Adrenal gland (tissue), 12 donors: ENCODE measurements around the gene SBF2. TPM values are rescaled to one million over a fixed set of nuclear protein-coding genes. Genes with fewer than 3 reads are reported as not detected.
A peak's percentile ranks its signal among the peaks of the same experiment; 100 is the strongest.
"Not testable (repeated sequence)": the region's sequence is repeated elsewhere in the genome, so short reads cannot be mapped to it uniquely, and the experiment has no call there.

Experiments
- DNase-seq, 7 donors: peaks; one replicate each; pipeline ENCODE4 v3.0.0-alpha.2; 2019 to 2020
- H3K27ac ChIP-seq, 5 donors: fragments of 200-600 bp; sonication (generic) in 4 of 5; 1 replicate in 3 of 5; 2 replicates in 2 of 5; pipeline versions ENCODE4 v1.5.1 to v1.8.0; 2016 to 2020; ENCODE audit warnings: mild to moderate bottlenecking in 1 of 5
- H3K27me3 ChIP-seq: fragments of 200-600 bp; 2 replicates; pipeline ENCODE4 v1.8.0; 2021
- H3K36me3 ChIP-seq, 2 donors: fragments of 200-600 bp; replicated peaks in 1 of 2; 1 replicate in 1 of 2; 2 replicates in 1 of 2; pipeline versions ENCODE4 v1.5.1 to v1.8.0; 2018 to 2022
- H3K4me1 ChIP-seq, 2 donors: fragments of 200-600 bp; replicated peaks in 1 of 2; 1 replicate in 1 of 2; 2 replicates in 1 of 2; pipeline versions ENCODE4 v1.5.1 to v1.8.0; 2018 to 2021
- H3K4me3 ChIP-seq, 4 donors: fragments of 200-600 bp; sonication (generic) in 3 of 4; one replicate each; pipeline ENCODE4 v1.5.1; 2016 to 2018
- H3K9me3 ChIP-seq, 3 donors: fragments of 200-600 bp; sonication (generic) in 1 of 3; replicated peaks in 1 of 3; 1 replicate in 2 of 3; 2 replicates in 1 of 3; pipeline versions ENCODE4 v1.5.1 to v1.8.0; 2016 to 2021
- POLR2A ChIP-seq, 2 donors: fragments of 450-650 bp; IDR thresholded peaks; one replicate each; pipeline ENCODE4 v1.6.1; 2017; ENCODE audit warnings: antibody characterized with exemption in 2 of 2, mild to moderate bottlenecking in 2 of 2, moderate library complexity in 1 of 2
- WGBS, 4 donors: extraction: QIAGEN DNeasy Blood & Tissue Kit in 2 of 4; methylation state at CpG; one replicate each; pipeline versions ENCODE4 v1.1.5 to v1.1.7; 2013 to 2017; 5-methylcytosine and 5-hydroxymethylcytosine counted together
- intact Hi-C, 2 donors: fragments of 100-400 bp; cut with DNase I; formaldehyde crosslinking; loops; one replicate each; pipeline versions ENCODE4 v1.14.1 to v1.15.0; 2022 to 2023
- polyA plus RNA-seq, 3 donors: library from polyadenylated mRNA; stranded (reverse); fragments of 200-250 nt in 2 of 3; fragments of 350-450 nt in 1 of 3; fragmentation: Illumina TruSeq in 1 of 3; extraction: RNeasy Lipid Tissue Mini Kit (QIAGEN cat#74804) in 1 of 3; gene quantifications; one replicate each; pipeline ENCODE4 v1.2.3, GENCODE V29; 2013 to 2014
- total RNA-seq, 9 donors: library from RNA; depleted of rRNA in 4 of 9; stranded (reverse); fragments of >200 nt in 4 of 9; fragments of 120-200 nt in 1 of 9; fragmentation: NEBNext Ultra II Directional in 1 of 9; extraction: Animal tissue kit (Norgen Biotek cat#: 25700) in 1 of 9; gene quantifications; one replicate each; pipeline versions ENCODE4 v1.1.0 to v1.2.4, GENCODE V29; 2013 to 2023
- TF ChIP-seq, protein P1 (sequence below), 6 experiments: fragments of 450-650 bp in 4 of 6; fragments of 200-600 bp in 2 of 6; sonication (generic) in 1 of 6; IDR thresholded peaks; 1 replicate in 5 of 6; 2 replicates in 1 of 6; pipeline versions ENCODE4 v1.5.1 to v1.8.0; 2016 to 2021; ENCODE audit warnings: antibody characterized with exemption in 6 of 6, mild to moderate bottlenecking in 2 of 6, moderate library complexity in 1 of 6
- donor health status: healthy with polysubstance abuse.
- donor health status: Bipolar disorder and iron deficiency.
- donor health status: DM: yes; HTN: yes; CAD: no.
- donor health status: DM: no; HTN: no; CAD: no.
- donor health status: DM: no; HTN: no; CAD: no.
- donor health status: DM: yes; HTN: yes; CAD: no.

The SBF2 gene
- total and polyA plus RNA-seq, 12 donors = 12.5 to 66.7 (median 38.0) TPM

DNA sequence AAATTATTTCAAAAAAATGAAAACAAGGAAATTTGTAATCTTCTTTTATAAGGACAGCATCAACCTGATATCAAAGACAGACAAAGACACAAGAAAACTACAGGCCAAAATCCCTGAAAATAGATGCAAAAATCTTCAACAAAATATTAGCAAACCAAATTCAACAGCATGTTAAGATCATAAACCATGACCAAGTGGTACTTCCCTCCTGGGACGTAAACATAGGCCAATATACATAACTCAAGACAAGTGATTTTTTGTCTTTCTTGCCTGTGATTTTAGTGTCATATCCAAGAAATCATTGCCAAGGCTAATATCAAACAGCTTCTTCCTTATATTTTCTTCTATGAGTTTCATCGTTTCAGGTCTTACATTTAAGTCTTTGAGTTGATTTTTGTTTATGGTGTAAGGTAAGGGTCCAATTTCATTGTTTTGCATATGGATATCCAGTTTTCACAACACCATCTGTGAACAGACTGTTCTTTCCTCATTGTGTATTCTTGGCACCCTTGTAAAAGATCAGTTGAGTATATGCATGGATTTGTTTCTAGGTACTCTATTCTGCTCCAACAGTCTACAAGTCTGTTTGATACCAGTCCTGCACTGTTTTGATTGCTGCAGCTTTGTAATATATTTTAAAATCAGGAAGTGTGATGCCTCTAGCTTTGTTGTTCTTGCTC is 50.0 kb downstream of the SBF2 start:
- Histone ChIP-seq H3K9me3 (no peaks in the 10 kb centered on the region), H3K27me3 (no peaks in the 10 kb centered on the region), H3K4me1 (no peaks in the 10 kb centered on the region), H3K4me3 (no peak overlapping the region), H3K27ac (no peak overlapping the region), H3K36me3 (no peaks in the 10 kb centered on the region)
- intact Hi-C loops = no loop called here
- WGBS, 4 donors = 91 to 99% (median 96%) methylated on average over 2 of the region's 2 CpGs
- DNase-seq = no peak
- no peak for TF ChIP-seq POLR2A (IDR thresholded peaks at IDR 0.05)
- TF ChIP-seq, protein P1, sequence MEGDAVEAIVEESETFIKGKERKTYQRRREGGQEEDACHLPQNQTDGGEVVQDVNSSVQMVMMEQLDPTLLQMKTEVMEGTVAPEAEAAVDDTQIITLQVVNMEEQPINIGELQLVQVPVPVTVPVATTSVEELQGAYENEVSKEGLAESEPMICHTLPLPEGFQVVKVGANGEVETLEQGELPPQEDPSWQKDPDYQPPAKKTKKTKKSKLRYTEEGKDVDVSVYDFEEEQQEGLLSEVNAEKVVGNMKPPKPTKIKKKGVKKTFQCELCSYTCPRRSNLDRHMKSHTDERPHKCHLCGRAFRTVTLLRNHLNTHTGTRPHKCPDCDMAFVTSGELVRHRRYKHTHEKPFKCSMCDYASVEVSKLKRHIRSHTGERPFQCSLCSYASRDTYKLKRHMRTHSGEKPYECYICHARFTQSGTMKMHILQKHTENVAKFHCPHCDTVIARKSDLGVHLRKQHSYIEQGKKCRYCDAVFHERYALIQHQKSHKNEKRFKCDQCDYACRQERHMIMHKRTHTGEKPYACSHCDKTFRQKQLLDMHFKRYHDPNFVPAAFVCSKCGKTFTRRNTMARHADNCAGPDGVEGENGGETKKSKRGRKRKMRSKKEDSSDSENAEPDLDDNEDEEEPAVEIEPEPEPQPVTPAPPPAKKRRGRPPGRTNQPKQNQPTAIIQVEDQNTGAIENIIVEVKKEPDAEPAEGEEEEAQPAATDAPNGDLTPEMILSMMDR (IDR thresholded peaks at IDR 0.05) = no peak

DNA sequence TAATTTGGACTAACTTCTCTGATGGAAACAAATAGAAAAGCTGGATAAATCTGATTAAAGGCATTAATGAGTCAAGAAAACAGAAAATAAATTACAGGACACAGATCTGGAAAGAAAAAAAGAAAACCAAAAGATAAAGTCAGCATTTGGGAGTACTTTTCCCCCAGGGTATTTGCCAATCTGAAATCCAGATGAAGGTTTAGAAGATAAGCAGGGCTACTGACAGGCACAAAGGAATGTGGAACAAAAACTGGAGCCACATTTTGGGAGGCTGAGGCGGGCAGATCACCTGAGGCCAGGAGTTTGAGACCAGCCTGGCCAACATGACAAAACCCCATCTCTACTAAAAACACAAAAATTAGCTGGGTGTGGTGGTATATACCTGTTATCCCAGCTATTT is 57.2 kb downstream of the SBF2 start:
- Histone ChIP-seq H3K4me3 (no peak overlapping the region), H3K36me3 (no peaks in the 10 kb centered on the region), H3K27me3 (no peaks in the 10 kb centered on the region), H3K9me3 (no peaks in the 10 kb centered on the region), H3K27ac (no peak overlapping the region), H3K4me1 (peaks cover 0 to 5% of the 10 kb centered on the region in 2 donors)
- TF ChIP-seq, protein P1 (IDR thresholded peaks at IDR 0.05) = no peak
- no peak for TF ChIP-seq POLR2A (IDR thresholded peaks at IDR 0.05)
- WGBS, 4 donors = 89 to 100% (median 97%) methylated on average over 1 of the region's 1 CpG
- intact Hi-C loops = no loop called here
- DNase-seq = no peak

DNA sequence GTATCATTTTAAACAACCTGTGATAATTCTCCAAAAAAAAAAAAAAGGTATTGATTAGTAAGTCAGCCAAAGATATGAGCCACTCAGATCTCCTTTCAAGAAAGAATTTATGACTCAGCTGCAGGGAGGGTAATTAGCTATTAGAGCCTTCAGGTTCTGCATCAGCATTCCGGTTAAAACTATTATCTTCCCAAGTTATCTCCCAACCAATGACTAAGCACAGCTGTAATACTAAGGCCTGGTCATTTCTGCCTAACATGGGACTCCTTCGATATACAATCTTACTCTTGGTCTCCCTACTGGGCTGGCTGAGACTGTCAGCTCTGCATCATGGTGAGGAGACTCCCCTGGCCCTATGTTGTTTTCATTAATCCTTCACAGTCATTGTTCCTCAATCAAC is 60.4 kb downstream of the SBF2 start:
- no peaks in the 10 kb centered on the region for H3K9me3 ChIP-seq
- peaks cover 0 to 5% of the 10 kb centered on the region in 2 donors for H3K4me1 ChIP-seq
- no peaks in the 10 kb centered on the region for H3K27me3 ChIP-seq
- H3K4me3 ChIP-seq = no peak overlapping the region
- intact Hi-C loops = no loop called here
- 52 to 68% (median 61%) methylated on average over 2 of the region's 2 CpGs for WGBS, 4 donors
- no peak for TF ChIP-seq POLR2A (IDR thresholded peaks at IDR 0.05)
- TF ChIP-seq, protein P1 (IDR thresholded peaks at IDR 0.05) = no peak
- H3K27ac ChIP-seq = no peak overlapping the region
- no peaks in the 10 kb centered on the region for H3K36me3 ChIP-seq
- DNase-seq = peak in 1 of 7 donors; percentile 9

DNA sequence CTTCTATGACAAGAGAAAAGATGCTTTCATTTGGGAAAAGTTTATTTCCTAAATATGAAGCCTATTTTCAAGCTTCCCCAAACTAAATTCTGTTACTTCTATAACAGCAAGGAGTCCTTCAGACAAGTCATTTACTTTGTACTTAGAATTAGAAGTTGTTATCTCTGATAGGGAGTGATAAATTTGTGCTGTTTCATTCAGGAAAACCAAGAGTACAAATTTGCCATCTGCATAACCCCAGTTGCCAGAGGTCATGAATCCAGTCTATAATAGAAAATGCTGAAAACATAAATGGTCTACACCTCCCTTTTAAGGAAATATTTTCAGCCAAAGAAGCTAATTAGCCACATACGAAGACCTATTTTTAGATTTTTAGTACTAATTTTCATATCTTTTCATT is 61.3 kb downstream of the SBF2 start:
- intact Hi-C loops = no loop called here
- peaks cover 0 to 5% of the 10 kb centered on the region in 2 donors for H3K4me1 ChIP-seq

DNA sequence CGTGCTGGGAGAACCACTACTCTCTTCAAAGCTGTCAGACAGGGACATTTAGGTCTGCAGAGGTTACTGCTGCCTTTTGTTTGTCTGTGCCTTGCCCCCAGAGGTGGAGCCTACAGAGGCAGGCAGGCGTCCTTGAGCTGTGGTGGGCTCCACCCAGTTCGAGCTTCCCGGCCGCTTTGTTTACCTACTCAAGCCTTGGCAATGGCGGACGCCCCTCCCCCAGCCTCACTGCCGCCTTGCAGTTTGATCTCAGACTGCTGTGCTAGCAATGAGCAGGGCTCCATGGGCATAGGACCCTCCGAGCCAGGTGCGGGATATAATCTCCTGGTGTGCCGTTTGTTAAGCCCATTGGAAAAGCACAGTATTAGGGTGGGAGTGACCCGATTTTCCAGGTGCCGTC is 62.2 kb downstream of the SBF2 start:
- WGBS, 4 donors = 96 to 98% (median 96%) methylated on average over 9 to 13 of the region's 13 CpGs
- H3K4me3 ChIP-seq, H3K27me3 ChIP-seq, H3K36me3 ChIP-seq, H3K4me1 ChIP-seq, DNase-seq, H3K27ac ChIP-seq, H3K9me3 ChIP-seq, intact Hi-C loops: not testable (repeated sequence)

More for the DNA sequence above, 61.3 kb downstream of the SBF2 start:
- Histone ChIP-seq H3K27ac (no peak overlapping the region), H3K9me3 (no peaks in the 10 kb centered on the region), H3K27me3 (no peaks in the 10 kb centered on the region), H3K4me3 (no peak overlapping the region), H3K36me3 (no peaks in the 10 kb centered on the region)
- WGBS, 4 donors = 79 to 90% (median 89%) methylated on average over 1 of the region's 1 CpG
- DNase-seq = no peak
- TF ChIP-seq, protein P1 (IDR thresholded peaks at IDR 0.05) = no peak
- no peak for TF ChIP-seq POLR2A (IDR thresholded peaks at IDR 0.05)
